ENCODE data around the gene AP3M1.

AP3M1 gene

GRCh38 chr10:74079028-74079935 is 71.3 kb downstream of the AP3M1 start:
- FAIRE-seq, result no peak

GRCh38 chr10:74078037-74078436 is 72.6 kb downstream of the AP3M1 start:
- no peak for FAIRE-seq

- FAIRE-seq, result no peak
Measured at GRCh38 chr10:74077416-74077815, 73.2 kb downstream of the AP3M1 start.

GRCh38 chr10:74076961-74077360 is 73.7 kb downstream of the AP3M1 start:
- FAIRE-seq, result no peak

- no peak for FAIRE-seq
Measured at GRCh38 chr10:74075906-74076305, 74.7 kb downstream of the AP3M1 start.

- FAIRE-seq, result no peak
Measured at GRCh38 chr10:74072503-74072902, 78.1 kb downstream of the AP3M1 start.

- no peak for FAIRE-seq
Measured at GRCh38 chr10:74071157-74071556, 79.5 kb downstream of the AP3M1 start.
